Measurements from ENCODE around the gene ZC2HC1C. TPM values are rescaled to one million over a fixed set of nuclear protein-coding genes. Genes with fewer than 3 reads are reported as not detected.

The ZC2HC1C gene
- total and polyA plus RNA-seq, 9 of the 15 experiments (the other 6 are each of a cell fraction or from before 2014, with no cell fraction given): 6.3 to 9.2 (median 7.7) TPM

- TF ChIP-seq MNT (conservative IDR thresholded peaks at IDR 0.05) (peak in 1 of 2 experiments; percentile 64; a peak in 3 of 4 replicates), GABPB1 (CRISPR knock-in tag; IDR thresholded peaks at IDR 0.05) (0 out of 2 replicates have a peak, but pooled peaks have one; percentile 29), GABPB2 (CRISPR knock-in tag; conservative IDR thresholded peaks at IDR 0.05) (no peak), E2F3 (CRISPR knock-in tag; IDR thresholded peaks at IDR 0.05) (0 out of 2 replicates have a peak, but pooled peaks have one; percentile 17), MECOM (CRISPR knock-in tag; IDR thresholded peaks at IDR 0.05) (no peak), NFIC (IDR thresholded peaks at IDR 0.05) (no peak), THRB (CRISPR knock-in tag; conservative IDR thresholded peaks at IDR 0.05) (no peak), EGR1 (conservative IDR thresholded peaks at IDR 0.05) (no peak), ZBTB34 (CRISPR knock-in tag; IDR thresholded peaks at IDR 0.05) (no peak), CREB1 (IDR thresholded peaks at IDR 0.05) (no peak), CREB1 (CRISPR knock-in tag; IDR thresholded peaks at IDR 0.05) (no peak), HES1 (IDR thresholded peaks at IDR 0.05; ENCODE audit: low read depth) (no peak), ATF6 (CRISPR knock-in tag; IDR thresholded peaks at IDR 0.05) (no peak), SNIP1 (IDR thresholded peaks at IDR 0.05; ENCODE audit: low read depth) (peak; percentile 41; the same call in 1 of the 2 replicates), RAD21 (CRISPR knock-in tag; conservative IDR thresholded peaks at IDR 0.05 in 1 of 2, IDR thresholded peaks at IDR 0.05 in 1 of 2) (no peak), NR4A1 (CRISPR knock-in tag; IDR thresholded peaks at IDR 0.05) (no peak), NR4A1 (tag; IDR thresholded peaks at IDR 0.05) (no peak), HNRNPH1 (optimal IDR thresholded peaks at IDR 0.05; ENCODE audit: low read depth, low read length) (no peak), MAZ (CRISPR knock-in tag; conservative IDR thresholded peaks at IDR 0.05 in 1 of 2, IDR thresholded peaks at IDR 0.05 in 1 of 2) (0 out of 4 replicates have a peak, but pooled peaks have one; percentile 34 to 64), ETS2 (tag; IDR thresholded peaks at IDR 0.05; ENCODE audit: borderline replicate concordance, poor library complexity, severe bottlenecking) (no peak), HDAC2 (IDR thresholded peaks at IDR 0.05) (no peak), ZSCAN29 (IDR thresholded peaks at IDR 0.05) (no peak)
Observed at GRCh38 chr14:75050852-75051555, 18.4 kb upstream of the ZC2HC1C start, which contains the start of gene MLH3 (continued).

Data from K562 (cell line).